SK-N-SH treated with all-trans-retinoic acid at 6 μM for 48 hours (cell line): ENCODE results near the gene KCP.

Experiments
- ATAC-seq: fragments of 200-7000 bp; cut with Tn5 transposase; 3 replicates; pipeline ENCODE4 v1.9.1; 2020; ENCODE audit warnings: mild to moderate bottlenecking, moderate library complexity
- ARNTL ChIP-seq: fragments of 450-650 bp; formaldehyde crosslinking; IDR thresholded peaks from 2 replicates; pipeline ENCODE4 v1.5.0; 2020; ENCODE audit warnings: low read depth, mild to moderate bottlenecking, moderate library complexity, borderline replicate concordance
- BACH2 ChIP-seq: fragments of 250-450 bp; sonication (Bioruptor Pico); IDR thresholded peaks from 2 replicates; pipeline ENCODE4 v1.9.0; 2021; ENCODE audit warnings: mild to moderate bottlenecking, borderline replicate concordance
- ESRRG ChIP-seq: fragments of 250-450 bp; sonication (Bioruptor Pico); IDR thresholded peaks from 2 replicates; pipeline ENCODE4 v1.6.1; 2021; ENCODE audit warnings: mild to moderate bottlenecking
- GLIS3 ChIP-seq: fragments of 250-450 bp; sonication (Bioruptor Pico); IDR thresholded peaks from 2 replicates; pipeline ENCODE4 v1.5.0; 2020; ENCODE audit warnings: mild to moderate bottlenecking, moderate library complexity
- ISL1 ChIP-seq: fragments of 250-450 bp; sonication (Bioruptor Pico); IDR thresholded peaks from 2 replicates; pipeline ENCODE4 v2.1.2; 2022; ENCODE audit warnings: mild to moderate bottlenecking, moderate library complexity
- OSR1 ChIP-seq: fragments of 250-450 bp; sonication (Bioruptor Pico); IDR thresholded peaks from 2 replicates; pipeline ENCODE4 v1.8.0; 2022; ENCODE audit warnings: moderate library complexity, mild to moderate bottlenecking, inconsistent platforms
- PPARA ChIP-seq: fragments of 250-450 bp; sonication (Bioruptor Pico); IDR thresholded peaks from 2 replicates; pipeline ENCODE4 v1.5.0; 2020; ENCODE audit warnings: mild to moderate bottlenecking, borderline replicate concordance
- RARB ChIP-seq: fragments of 250-450 bp; sonication (Bioruptor Pico); IDR thresholded peaks from 2 replicates; pipeline ENCODE4 v1.8.0; 2021; ENCODE audit warnings: mild to moderate bottlenecking, moderate library complexity
- SNAI2 ChIP-seq: fragments of 250-450 bp; sonication (Bioruptor Pico); IDR thresholded peaks from 2 replicates; pipeline ENCODE4 v1.5.0; 2020; ENCODE audit warnings: mild to moderate bottlenecking, moderate library complexity
- TCF4 ChIP-seq: fragments of 250-450 bp; sonication (Bioruptor Pico); IDR thresholded peaks from 2 replicates; pipeline ENCODE4 v1.8.0; 2021; ENCODE audit warnings: mild to moderate bottlenecking, moderate library complexity, borderline replicate concordance
- ZC3H10 ChIP-seq: fragments of 250-450 bp; sonication (Bioruptor Pico); IDR thresholded peaks from 2 replicates; pipeline ENCODE4 v1.5.1; 2021; ENCODE audit warnings: mild to moderate bottlenecking, moderate library complexity
- ZFP3 ChIP-seq: fragments of 250-450 bp; sonication (Bioruptor Pico); IDR thresholded peaks from 2 replicates; pipeline ENCODE4 v1.5.0; 2020; ENCODE audit warnings: mild to moderate bottlenecking, moderate library complexity
- ZFP30 ChIP-seq: fragments of 450-650 bp; formaldehyde crosslinking; IDR thresholded peaks from 2 replicates; pipeline ENCODE4 v1.5.0; 2022; ENCODE audit warnings: mild to moderate bottlenecking, moderate library complexity
- ZNF565 ChIP-seq: fragments of 450-650 bp; formaldehyde crosslinking; conservative IDR thresholded peaks from 2 replicates; pipeline ENCODE4 v1.5.0; 2020; ENCODE audit warnings: low read depth, mild to moderate bottlenecking, moderate library complexity
- ZNF70 ChIP-seq: fragments of 450-650 bp; formaldehyde crosslinking; IDR thresholded peaks from 2 replicates; pipeline ENCODE4 v1.5.0; 2020; ENCODE audit warnings: mild to moderate bottlenecking, moderate library complexity
- ZNF8 ChIP-seq: fragments of 450-650 bp; formaldehyde crosslinking; IDR thresholded peaks from 2 replicates; pipeline ENCODE4 v1.5.0; 2020; ENCODE audit warnings: mild to moderate bottlenecking, moderate library complexity
- TF ChIP-seq, protein P1 (sequence below): fragments of 250-450 bp; sonication (Bioruptor Pico); IDR thresholded peaks from 2 replicates; pipeline ENCODE4 v1.8.0; 2020; ENCODE audit warnings: mild to moderate bottlenecking, moderate library complexity, borderline replicate concordance
- TF ChIP-seq, protein P2 (sequence below): fragments of 250-450 bp; sonication (Bioruptor Pico); IDR thresholded peaks from 2 replicates; pipeline ENCODE4 v1.5.1; 2021; ENCODE audit warnings: mild to moderate bottlenecking, moderate library complexity
- TF ChIP-seq, protein P3 (sequence below): fragments of 250-450 bp; sonication (Bioruptor Pico); IDR thresholded peaks from 2 replicates; pipeline ENCODE4 v1.8.0; 2021; ENCODE audit warnings: low read depth, mild to moderate bottlenecking, moderate library complexity, borderline replicate concordance

Gene KCP

DNA sequence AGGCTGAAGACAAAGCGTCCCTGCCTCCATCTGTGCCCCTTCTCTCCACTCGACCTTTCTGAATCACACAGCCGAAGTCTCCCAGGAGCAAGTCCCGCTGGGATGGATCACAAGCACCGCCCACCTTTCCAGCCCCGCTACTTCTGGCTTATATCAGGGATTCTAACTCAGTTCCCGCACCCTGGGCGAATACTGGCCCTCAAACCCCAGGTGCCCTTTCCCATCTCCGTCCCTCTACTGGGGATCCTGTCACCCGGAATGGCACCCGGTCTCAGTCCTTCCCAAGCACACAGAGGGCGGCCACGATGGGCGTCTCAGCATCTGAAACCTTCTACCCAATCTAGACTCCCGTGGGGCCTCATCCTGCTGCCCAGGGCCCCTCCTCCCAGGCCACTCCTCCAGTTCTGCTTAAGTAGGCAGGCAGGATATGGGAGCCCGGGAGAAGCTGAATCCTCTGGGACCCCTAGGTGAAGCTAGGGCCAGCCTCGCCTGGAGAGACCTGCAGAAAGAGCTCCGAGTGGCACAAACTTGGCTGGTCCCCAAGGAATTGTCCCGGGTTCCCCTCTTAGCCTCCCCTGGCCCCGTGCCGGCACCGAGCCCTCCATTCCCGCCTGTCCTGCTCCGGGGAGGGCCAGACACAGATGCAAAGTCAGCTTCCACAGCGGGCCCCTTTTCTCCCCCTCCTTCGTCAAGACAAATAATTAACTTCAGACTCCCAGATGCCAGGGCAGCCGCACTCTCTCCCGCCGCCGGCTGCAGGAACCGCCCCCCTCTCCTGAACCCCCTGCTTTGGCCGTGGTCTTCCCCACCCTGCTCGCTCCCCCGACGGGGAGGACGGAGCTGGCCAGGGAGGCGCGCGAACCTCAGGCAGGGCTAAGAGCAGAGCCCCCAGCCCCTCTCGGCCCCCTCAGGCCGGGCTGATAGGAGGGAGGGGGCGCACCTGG is 612 bp downstream of the KCP start:
- TF ChIP-seq TCF4 (CRISPR knock-in tag) (no peak), ZFP30 (CRISPR knock-in tag) (no peak), ZFP3 (no peak), ARNTL (CRISPR knock-in tag) (no peak), GLIS3 (no peak), SNAI2 (no peak), ZNF565 (no peak), PPARA (CRISPR knock-in tag) (no peak), ZNF8 (CRISPR knock-in tag) (no peak), RARB (CRISPR knock-in tag) (no peak), ISL1 (no peak), ESRRG (CRISPR knock-in tag) (no peak), BACH2 (CRISPR knock-in tag) (no peak), ZNF70 (no peak)
- TF ChIP-seq, protein P1, sequence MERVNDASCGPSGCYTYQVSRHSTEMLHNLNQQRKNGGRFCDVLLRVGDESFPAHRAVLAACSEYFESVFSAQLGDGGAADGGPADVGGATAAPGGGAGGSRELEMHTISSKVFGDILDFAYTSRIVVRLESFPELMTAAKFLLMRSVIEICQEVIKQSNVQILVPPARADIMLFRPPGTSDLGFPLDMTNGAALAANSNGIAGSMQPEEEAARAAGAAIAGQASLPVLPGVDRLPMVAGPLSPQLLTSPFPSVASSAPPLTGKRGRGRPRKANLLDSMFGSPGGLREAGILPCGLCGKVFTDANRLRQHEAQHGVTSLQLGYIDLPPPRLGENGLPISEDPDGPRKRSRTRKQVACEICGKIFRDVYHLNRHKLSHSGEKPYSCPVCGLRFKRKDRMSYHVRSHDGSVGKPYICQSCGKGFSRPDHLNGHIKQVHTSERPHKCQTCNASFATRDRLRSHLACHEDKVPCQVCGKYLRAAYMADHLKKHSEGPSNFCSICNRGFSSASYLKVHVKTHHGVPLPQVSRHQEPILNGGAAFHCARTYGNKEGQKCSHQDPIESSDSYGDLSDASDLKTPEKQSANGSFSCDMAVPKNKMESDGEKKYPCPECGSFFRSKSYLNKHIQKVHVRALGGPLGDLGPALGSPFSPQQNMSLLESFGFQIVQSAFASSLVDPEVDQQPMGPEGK (CRISPR knock-in tag), result no peak
- TF ChIP-seq, protein P2, sequence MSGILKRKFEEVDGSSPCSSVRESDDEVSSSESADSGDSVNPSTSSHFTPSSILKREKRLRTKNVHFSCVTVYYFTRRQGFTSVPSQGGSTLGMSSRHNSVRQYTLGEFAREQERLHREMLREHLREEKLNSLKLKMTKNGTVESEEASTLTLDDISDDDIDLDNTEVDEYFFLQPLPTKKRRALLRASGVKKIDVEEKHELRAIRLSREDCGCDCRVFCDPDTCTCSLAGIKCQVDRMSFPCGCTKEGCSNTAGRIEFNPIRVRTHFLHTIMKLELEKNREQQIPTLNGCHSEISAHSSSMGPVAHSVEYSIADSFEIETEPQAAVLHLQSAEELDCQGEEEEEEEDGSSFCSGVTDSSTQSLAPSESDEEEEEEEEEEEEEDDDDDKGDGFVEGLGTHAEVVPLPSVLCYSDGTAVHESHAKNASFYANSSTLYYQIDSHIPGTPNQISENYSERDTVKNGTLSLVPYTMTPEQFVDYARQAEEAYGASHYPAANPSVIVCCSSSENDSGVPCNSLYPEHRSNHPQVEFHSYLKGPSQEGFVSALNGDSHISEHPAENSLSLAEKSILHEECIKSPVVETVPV (CRISPR knock-in tag), result no peak
- TF ChIP-seq, protein P3, sequence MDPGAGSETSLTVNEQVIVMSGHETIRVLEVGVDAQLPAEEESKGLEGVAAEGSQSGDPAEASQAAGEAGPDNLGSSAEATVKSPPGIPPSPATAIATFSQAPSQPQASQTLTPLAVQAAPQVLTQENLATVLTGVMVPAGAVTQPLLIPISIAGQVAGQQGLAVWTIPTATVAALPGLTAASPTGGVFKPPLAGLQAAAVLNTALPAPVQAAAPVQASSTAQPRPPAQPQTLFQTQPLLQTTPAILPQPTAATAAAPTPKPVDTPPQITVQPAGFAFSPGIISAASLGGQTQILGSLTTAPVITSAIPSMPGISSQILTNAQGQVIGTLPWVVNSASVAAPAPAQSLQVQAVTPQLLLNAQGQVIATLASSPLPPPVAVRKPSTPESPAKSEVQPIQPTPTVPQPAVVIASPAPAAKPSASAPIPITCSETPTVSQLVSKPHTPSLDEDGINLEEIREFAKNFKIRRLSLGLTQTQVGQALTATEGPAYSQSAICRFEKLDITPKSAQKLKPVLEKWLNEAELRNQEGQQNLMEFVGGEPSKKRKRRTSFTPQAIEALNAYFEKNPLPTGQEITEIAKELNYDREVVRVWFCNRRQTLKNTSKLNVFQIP (CRISPR knock-in tag), result no peak

DNA sequence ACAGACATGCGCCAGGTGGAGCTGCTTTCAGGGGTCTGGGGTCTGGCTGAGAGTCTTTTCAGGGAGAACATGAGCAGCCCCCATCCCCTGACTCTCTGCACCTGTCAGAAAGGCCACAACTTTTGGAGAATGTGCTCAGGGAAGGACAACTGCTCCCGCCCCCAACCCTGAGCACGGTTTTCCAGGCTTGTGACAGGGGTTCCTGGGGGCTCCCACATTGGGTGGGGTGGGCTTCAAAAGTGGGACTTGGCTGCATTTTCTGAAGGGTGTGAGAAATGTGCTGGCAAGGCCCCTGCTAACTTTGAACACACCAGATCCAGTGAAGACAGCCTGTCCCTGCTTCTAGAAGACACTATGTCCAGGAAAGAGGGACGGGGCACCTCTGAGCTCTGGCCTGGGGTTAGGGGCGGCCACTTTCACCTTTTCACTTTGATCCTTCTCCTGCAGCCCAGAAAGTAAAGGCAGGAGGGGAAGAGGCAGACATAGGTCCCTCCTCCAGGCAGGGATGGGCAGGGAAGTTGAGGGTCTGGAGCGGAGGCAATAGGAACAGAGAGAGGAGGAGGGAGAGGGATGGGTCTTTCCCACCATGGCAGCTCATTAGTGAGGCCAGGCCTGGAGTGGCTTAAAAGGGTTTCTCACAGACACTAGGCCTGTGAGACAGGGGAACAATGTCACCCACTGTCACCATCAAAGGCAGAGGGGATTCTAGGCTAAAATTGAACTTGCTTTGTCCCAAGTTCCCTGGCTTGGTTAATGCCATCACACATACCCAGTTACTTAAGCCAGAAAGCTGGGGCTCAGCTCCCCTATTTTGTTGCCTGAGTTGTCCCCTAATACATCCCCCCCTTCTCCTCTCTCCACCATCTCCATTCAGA is 1.5 kb downstream of the KCP start:
- ATAC-seq, result no peak
- TF ChIP-seq GLIS3 (no peak), ESRRG (CRISPR knock-in tag) (no peak), ISL1 (no peak)
- TF ChIP-seq, all 23 proteins: peak for 0

More for the DNA sequence above, 612 bp downstream of the KCP start:
- ATAC-seq, result peak; percentile 11; the same call in 2 of the 3 replicates

DNA sequence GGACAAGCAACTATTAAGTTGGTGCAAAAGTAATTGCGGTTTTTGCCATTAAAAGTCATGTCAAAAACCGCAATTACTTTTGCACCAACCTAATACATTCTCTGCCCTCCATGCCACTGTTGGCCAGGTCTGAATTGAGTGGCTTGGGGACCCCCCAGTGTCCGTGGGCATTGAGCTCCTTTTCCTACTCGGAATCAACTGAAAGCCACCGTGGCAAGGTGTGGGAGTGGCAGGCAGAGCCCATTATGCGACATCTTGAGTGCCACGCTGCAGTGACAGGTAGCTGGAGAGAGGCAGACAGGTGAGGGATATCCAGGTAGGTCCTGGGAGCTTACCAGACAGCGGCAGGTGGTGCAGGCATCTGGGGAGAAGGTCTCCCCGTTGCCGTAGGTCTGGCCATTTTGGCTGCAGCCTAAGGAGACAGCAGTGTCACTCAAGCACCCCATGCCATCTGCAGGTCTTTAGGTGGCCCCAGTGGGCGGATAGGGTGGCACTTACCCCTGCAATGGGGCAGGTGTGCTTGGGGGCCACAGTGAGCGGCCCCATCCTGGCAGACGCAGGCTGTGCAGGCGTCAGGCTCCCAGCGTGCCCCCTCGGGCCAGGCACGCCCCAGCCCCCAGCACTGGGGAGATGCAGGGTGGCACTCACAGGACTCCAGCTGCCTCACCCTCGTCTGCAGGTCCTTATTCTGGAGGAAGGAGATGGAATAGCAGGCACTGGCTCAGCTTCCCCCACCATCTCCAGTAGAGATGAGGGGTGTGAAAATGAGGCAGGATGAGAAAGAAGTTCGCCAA is 3.5 kb downstream of the KCP start:
- no peak for ATAC-seq
- TF ChIP-seq ZNF70 (no peak), OSR1 (CRISPR knock-in tag) (no peak), RARB (CRISPR knock-in tag) (no peak), GLIS3 (no peak), ARNTL (CRISPR knock-in tag) (no peak), ZC3H10 (no peak)
- TF ChIP-seq, protein P2 (CRISPR knock-in tag), result no peak
- TF ChIP-seq, all 23 proteins: peak for 0
